Measurements from ENCODE around the gene HUNK. TPM values are rescaled to one million over a fixed set of nuclear protein-coding genes. Genes with fewer than 3 reads are reported as not detected.
"Not testable (repeated sequence)": the region's sequence is repeated elsewhere in the genome, so short reads cannot be mapped to it uniquely, and the experiment has no call there.

HUNK gene
- total RNA-seq, 2 donors from 2014 or later, result 0.35 TPM; not detected in 1

GRCh38 chr21:31943561-31943960 is 70.7 kb downstream of the HUNK start:
- H3K36me3 Mint-ChIP-seq (ENCODE audit: insufficient read depth in 2 of 2), result no peaks in the 10 kb centered on the region
- no peaks in the 10 kb centered on the region for H3K4me1 Mint-ChIP-seq (ENCODE audit: low read depth)
- H3K9me3 Mint-ChIP-seq, result no peaks in the 10 kb centered on the region
- ATAC-seq (replicated peaks in 1 of 2) (no peak), DNase-seq (no peak)
- no peak overlapping the region for H3K4me3 Mint-ChIP-seq
- H3K27ac Mint-ChIP-seq, result no peak overlapping the region
- peaks cover 11% of the 10 kb centered on the region for H3K27me3 Mint-ChIP-seq (ENCODE audit: low read depth)

- no peak overlapping the region for H3K4me3 Mint-ChIP-seq
- no peaks in the 10 kb centered on the region for H3K9me3 Mint-ChIP-seq
- ATAC-seq (replicated peaks in 1 of 2) (no peak), DNase-seq (no peak)
- H3K36me3 Mint-ChIP-seq (ENCODE audit: insufficient read depth in 2 of 2), result no peaks in the 10 kb centered on the region
- peaks cover 10% of the 10 kb centered on the region for H3K27me3 Mint-ChIP-seq (ENCODE audit: low read depth)
- H3K4me1 Mint-ChIP-seq (ENCODE audit: low read depth), result no peaks in the 10 kb centered on the region
- no peak overlapping the region for H3K27ac Mint-ChIP-seq
These were observed 72.3 kb downstream of the HUNK start for GRCh38 chr21:31945141-31945540.

GRCh38 chr21:31945546-31945945 is 72.7 kb downstream of the HUNK start:
- no peaks in the 10 kb centered on the region for H3K36me3 Mint-ChIP-seq (ENCODE audit: insufficient read depth in 2 of 2)
- H3K4me3 Mint-ChIP-seq, result no peak overlapping the region
- ATAC-seq (replicated peaks in 1 of 2), result no peak
- H3K4me1 Mint-ChIP-seq (ENCODE audit: low read depth), result no peaks in the 10 kb centered on the region
- H3K27me3 Mint-ChIP-seq (ENCODE audit: low read depth), result peaks cover 9% of the 10 kb centered on the region
- H3K9me3 Mint-ChIP-seq, result no peaks in the 10 kb centered on the region
- no peak overlapping the region for H3K27ac Mint-ChIP-seq
- DNase-seq, result no peak

- no peaks in the 10 kb centered on the region for H3K36me3 Mint-ChIP-seq (ENCODE audit: insufficient read depth in 2 of 2)
- no peak overlapping the region for H3K4me3 Mint-ChIP-seq
These were observed 73.4 kb downstream of the HUNK start for GRCh38 chr21:31946231-31946630.

GRCh38 chr21:31946876-31947550 is 74.2 kb downstream of the HUNK start:
- not testable (repeated sequence) for DNase-seq; H3K4me3 Mint-ChIP-seq; H3K36me3 Mint-ChIP-seq (ENCODE audit: insufficient read depth in 2 of 2); H3K27ac Mint-ChIP-seq; H3K27me3 Mint-ChIP-seq (ENCODE audit: low read depth); ATAC-seq (replicated peaks in 1 of 2); H3K4me1 Mint-ChIP-seq (ENCODE audit: low read depth); H3K9me3 Mint-ChIP-seq

More at GRCh38 chr21:31946231-31946630, 73.4 kb downstream of the HUNK start:
- DNase-seq, result no peak
- no peak for ATAC-seq (replicated peaks in 1 of 2)
- no peak overlapping the region for H3K27ac Mint-ChIP-seq
- no peaks in the 10 kb centered on the region for H3K9me3 Mint-ChIP-seq
- H3K4me1 Mint-ChIP-seq (ENCODE audit: low read depth), result no peaks in the 10 kb centered on the region
- peaks cover 5% of the 10 kb centered on the region for H3K27me3 Mint-ChIP-seq (ENCODE audit: low read depth)

GRCh38 chr21:31948676-31949075 is 75.9 kb downstream of the HUNK start:
- Mint-ChIP-seq H3K9me3 (no peaks in the 10 kb centered on the region), H3K27ac (no peak overlapping the region), H3K27me3 (ENCODE audit: low read depth) (peaks cover 5% of the 10 kb centered on the region), H3K4me3 (no peak overlapping the region), H3K36me3 (ENCODE audit: insufficient read depth in 2 of 2) (no peaks in the 10 kb centered on the region), H3K4me1 (ENCODE audit: low read depth) (no peaks in the 10 kb centered on the region)
- no peak for ATAC-seq (replicated peaks in 1 of 2)
- no peak for DNase-seq

GRCh38 chr21:31952828-31953227 is 80.0 kb downstream of the HUNK start:
- Mint-ChIP-seq H3K4me1 (ENCODE audit: low read depth) (no peaks in the 10 kb centered on the region), H3K27me3 (ENCODE audit: low read depth) (no peaks in the 10 kb centered on the region), H3K9me3 (no peaks in the 10 kb centered on the region), H3K27ac (no peak overlapping the region), H3K4me3 (no peak overlapping the region), H3K36me3 (ENCODE audit: insufficient read depth in 2 of 2) (no peaks in the 10 kb centered on the region)
- DNase-seq (no peak), ATAC-seq (replicated peaks in 1 of 2) (no peak)

GRCh38 chr21:31957631-31958030 is 84.8 kb downstream of the HUNK start:
- DNase-seq (no peak), ATAC-seq (replicated peaks in 1 of 2) (peak in 1 of 2 donors; percentile 26)
- H3K27me3 Mint-ChIP-seq (ENCODE audit: low read depth), result no peaks in the 10 kb centered on the region
- no peaks in the 10 kb centered on the region for H3K36me3 Mint-ChIP-seq (ENCODE audit: insufficient read depth in 2 of 2)
- no peaks in the 10 kb centered on the region for H3K4me1 Mint-ChIP-seq (ENCODE audit: low read depth)
- H3K4me3 Mint-ChIP-seq, result no peak overlapping the region
- H3K9me3 Mint-ChIP-seq, result peaks cover 0 to 2% of the 10 kb centered on the region in 2 donors
- H3K27ac Mint-ChIP-seq, result no peak overlapping the region

GRCh38 chr21:31959881-31960280 is 87.1 kb downstream of the HUNK start:
- Mint-ChIP-seq H3K27ac (no peak overlapping the region), H3K4me3 (no peak overlapping the region), H3K27me3 (ENCODE audit: low read depth) (no peaks in the 10 kb centered on the region), H3K36me3 (ENCODE audit: insufficient read depth in 2 of 2) (no peaks in the 10 kb centered on the region), H3K4me1 (ENCODE audit: low read depth) (no peaks in the 10 kb centered on the region), H3K9me3 (peaks cover 0 to 2% of the 10 kb centered on the region in 2 donors)
- no peak for ATAC-seq (replicated peaks in 1 of 2)
- DNase-seq, result no peak

- Mint-ChIP-seq H3K4me1 (ENCODE audit: low read depth) (no peaks in the 10 kb centered on the region), H3K27ac (no peak overlapping the region), H3K9me3 (peaks cover 0 to 2% of the 10 kb centered on the region in 2 donors), H3K36me3 (ENCODE audit: insufficient read depth in 2 of 2) (no peaks in the 10 kb centered on the region), H3K4me3 (no peak overlapping the region), H3K27me3 (ENCODE audit: low read depth) (no peaks in the 10 kb centered on the region)
- no peak for ATAC-seq (replicated peaks in 1 of 2)
- DNase-seq, result no peak
These were observed 88.2 kb downstream of the HUNK start for GRCh38 chr21:31961027-31961426.

GRCh38 chr21:31961704-31962103 is 88.9 kb downstream of the HUNK start:
- Mint-ChIP-seq H3K4me1 (ENCODE audit: low read depth) (no peaks in the 10 kb centered on the region), H3K27me3 (ENCODE audit: low read depth) (no peaks in the 10 kb centered on the region), H3K9me3 (peaks cover 0 to 2% of the 10 kb centered on the region in 2 donors), H3K4me3 (no peak overlapping the region), H3K36me3 (ENCODE audit: insufficient read depth in 2 of 2) (no peaks in the 10 kb centered on the region), H3K27ac (no peak overlapping the region)
- no peak for ATAC-seq (replicated peaks in 1 of 2)
- no peak for DNase-seq

- H3K4me1 Mint-ChIP-seq (ENCODE audit: low read depth), result no peaks in the 10 kb centered on the region
- no peaks in the 10 kb centered on the region for H3K36me3 Mint-ChIP-seq (ENCODE audit: insufficient read depth in 2 of 2)
- H3K9me3 Mint-ChIP-seq, result no peaks in the 10 kb centered on the region
- H3K27ac Mint-ChIP-seq, result no peak overlapping the region
- no peak for ATAC-seq (replicated peaks in 1 of 2)
- H3K4me3 Mint-ChIP-seq, result no peak overlapping the region
- DNase-seq, result no peak
- H3K27me3 Mint-ChIP-seq (ENCODE audit: low read depth), result no peaks in the 10 kb centered on the region
These were observed 91.9 kb downstream of the HUNK start for GRCh38 chr21:31964692-31965091.

- Mint-ChIP-seq H3K4me1 (ENCODE audit: low read depth) (no peaks in the 10 kb centered on the region), H3K9me3 (no peaks in the 10 kb centered on the region), H3K27ac (no peak overlapping the region), H3K4me3 (no peak overlapping the region), H3K27me3 (ENCODE audit: low read depth) (no peaks in the 10 kb centered on the region), H3K36me3 (ENCODE audit: insufficient read depth in 2 of 2) (no peaks in the 10 kb centered on the region)
- ATAC-seq (replicated peaks in 1 of 2) (no peak), DNase-seq (no peak)
These were observed 94.5 kb downstream of the HUNK start for GRCh38 chr21:31967334-31967733.

- H3K36me3 Mint-ChIP-seq (ENCODE audit: insufficient read depth in 2 of 2), result peaks cover 0 to 8% of the 10 kb centered on the region in 2 donors
- H3K9me3 Mint-ChIP-seq, result peaks cover 0 to 3% of the 10 kb centered on the region in 2 donors
- ATAC-seq (replicated peaks in 1 of 2), result no peak
- no peak overlapping the region for H3K4me3 Mint-ChIP-seq
- no peak for DNase-seq
- no peak overlapping the region for H3K27ac Mint-ChIP-seq
- H3K27me3 Mint-ChIP-seq (ENCODE audit: low read depth), result peaks cover 25% of the 10 kb centered on the region
- peaks cover 6% of the 10 kb centered on the region for H3K4me1 Mint-ChIP-seq (ENCODE audit: low read depth)
These were observed 99.8 kb downstream of the HUNK start for GRCh38 chr21:31972622-31973021.

Data from activated T-cell treated with anti-CD3 and anti-CD28 coated beads, Interleukin-2, amount 50 U/mL, for 72 hours (primary cell).